Adrenal gland (tissue), 5 donors: ENCODE data around the gene DPYD.

ENCODE experiments used
- POLR2A ChIP-seq, 2 donors: fragments of 450-650 bp; IDR thresholded peaks; one replicate each; pipeline ENCODE4 v1.6.1; 2017; ENCODE audit warnings: antibody characterized with exemption in 2 of 2, mild to moderate bottlenecking in 2 of 2, moderate library complexity in 1 of 2
- TF ChIP-seq, protein P1 (sequence below), 6 experiments: fragments of 450-650 bp in 4 of 6; fragments of 200-600 bp in 2 of 6; sonication (generic) in 1 of 6; IDR thresholded peaks; 1 replicate in 5 of 6; 2 replicates in 1 of 6; pipeline versions ENCODE4 v1.5.1 to v1.8.0; 2016 to 2021; ENCODE audit warnings: antibody characterized with exemption in 6 of 6, mild to moderate bottlenecking in 2 of 6, moderate library complexity in 1 of 6
- donor health status: DM: no; HTN: no; CAD: no.

DNA sequence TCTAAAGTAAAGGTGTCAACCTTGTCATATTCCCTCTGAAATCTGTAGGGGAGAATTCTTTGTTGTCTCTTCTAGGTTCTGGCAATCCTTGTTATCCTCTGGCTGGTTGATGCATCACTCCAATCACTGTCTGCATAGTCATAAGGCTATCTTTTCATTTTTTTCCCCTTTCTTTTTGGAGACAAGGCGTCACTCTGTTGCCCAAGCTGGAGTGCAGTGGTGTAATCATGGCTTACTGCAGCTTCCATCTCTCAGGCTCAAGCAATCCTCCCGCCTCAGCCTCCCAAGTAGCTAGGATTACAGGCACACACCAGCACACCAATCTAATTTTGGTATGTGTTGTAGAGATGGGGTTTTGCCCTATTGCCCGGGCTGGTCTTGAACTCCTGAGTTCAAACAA lies 12.9 kb downstream of the DPYD start:
- no peak for TF ChIP-seq POLR2A (IDR thresholded peaks at IDR 0.05)
- TF ChIP-seq, protein P1, sequence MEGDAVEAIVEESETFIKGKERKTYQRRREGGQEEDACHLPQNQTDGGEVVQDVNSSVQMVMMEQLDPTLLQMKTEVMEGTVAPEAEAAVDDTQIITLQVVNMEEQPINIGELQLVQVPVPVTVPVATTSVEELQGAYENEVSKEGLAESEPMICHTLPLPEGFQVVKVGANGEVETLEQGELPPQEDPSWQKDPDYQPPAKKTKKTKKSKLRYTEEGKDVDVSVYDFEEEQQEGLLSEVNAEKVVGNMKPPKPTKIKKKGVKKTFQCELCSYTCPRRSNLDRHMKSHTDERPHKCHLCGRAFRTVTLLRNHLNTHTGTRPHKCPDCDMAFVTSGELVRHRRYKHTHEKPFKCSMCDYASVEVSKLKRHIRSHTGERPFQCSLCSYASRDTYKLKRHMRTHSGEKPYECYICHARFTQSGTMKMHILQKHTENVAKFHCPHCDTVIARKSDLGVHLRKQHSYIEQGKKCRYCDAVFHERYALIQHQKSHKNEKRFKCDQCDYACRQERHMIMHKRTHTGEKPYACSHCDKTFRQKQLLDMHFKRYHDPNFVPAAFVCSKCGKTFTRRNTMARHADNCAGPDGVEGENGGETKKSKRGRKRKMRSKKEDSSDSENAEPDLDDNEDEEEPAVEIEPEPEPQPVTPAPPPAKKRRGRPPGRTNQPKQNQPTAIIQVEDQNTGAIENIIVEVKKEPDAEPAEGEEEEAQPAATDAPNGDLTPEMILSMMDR (IDR thresholded peaks at IDR 0.05): no peak
